H9 (cell line): ENCODE data around the gene ARSG. TPM values are rescaled to one million over a fixed set of nuclear protein-coding genes. Genes with fewer than 3 reads are reported as not detected.
"Not testable (repeated sequence)": the region's sequence is repeated elsewhere in the genome, so short reads cannot be mapped to it uniquely, and the experiment has no call there.

Source experiments
- DNase-seq: peaks from one replicate; pipeline ENCODE4 v3.0.0-alpha.2; 2017
- H2AFZ ChIP-seq: one replicate; pipeline ENCODE4 v1.6.1; 2013; ENCODE audit warnings: mild to moderate bottlenecking, low read length, control low read depth, moderate library complexity
- H2AK5ac ChIP-seq: 2 replicates; pipeline ENCODE4 v1.6.1; 2013; ENCODE audit warnings: low read length, control low read depth, mixed read lengths; ENCODE audit not compliant: insufficient read length
- H2BK120ac ChIP-seq: one replicate; pipeline ENCODE4 v1.6.1; 2013; ENCODE audit warnings: low read depth, mild to moderate bottlenecking, low read length, control low read depth, inconsistent platforms; ENCODE audit not compliant: poor library complexity, severe bottlenecking
- H2BK12ac ChIP-seq: 2 replicates; pipeline ENCODE4 v1.6.1; 2013; ENCODE audit warnings: low read length, control low read depth, mixed read lengths, low read depth; ENCODE audit not compliant: insufficient read length
- H2BK15ac ChIP-seq: 2 replicates; pipeline ENCODE4 v1.6.1; 2013; ENCODE audit warnings: low read depth, low read length, control low read depth
- H2BK20ac ChIP-seq: one replicate; pipeline ENCODE4 v1.6.1; 2013; ENCODE audit warnings: low read depth, mild to moderate bottlenecking, low read length, control low read depth, inconsistent platforms; ENCODE audit not compliant: poor library complexity, severe bottlenecking
- H2BK5ac ChIP-seq: 2 replicates; pipeline ENCODE4 v1.6.1; 2013; ENCODE audit warnings: low read length, control low read depth, mixed read lengths; ENCODE audit not compliant: insufficient read length
- H3K14ac ChIP-seq: 2 replicates; pipeline ENCODE4 v1.6.1; 2013; ENCODE audit warnings: low read length, control low read depth; ENCODE audit not compliant: insufficient read depth
- H3K18ac ChIP-seq: 2 replicates; pipeline ENCODE4 v1.6.1; 2013; ENCODE audit warnings: low read depth, mild to moderate bottlenecking, mixed read lengths, low read length, control low read depth; ENCODE audit not compliant: insufficient read length
- H3K23ac ChIP-seq: 2 replicates; pipeline ENCODE4 v1.6.1; 2013; ENCODE audit warnings: low read length, control low read depth, mixed read lengths, low read depth; ENCODE audit not compliant: insufficient read length
- H3K23me2 ChIP-seq: 2 replicates; pipeline ENCODE4 v1.6.1; 2013; ENCODE audit warnings: low read depth, mild to moderate bottlenecking, mixed read lengths, low read length, control low read depth; ENCODE audit not compliant: insufficient read length, poor library complexity, severe bottlenecking
- H3K27ac ChIP-seq: 2 replicates; pipeline ENCODE4 v1.5.1; 2013; ENCODE audit warnings: low read length, control low read depth, mixed read lengths, low read depth; ENCODE audit not compliant: insufficient read length
- H3K27me3 ChIP-seq: 2 replicates; pipeline ENCODE4 v1.6.1; 2013; ENCODE audit warnings: low read length, control low read depth, inconsistent platforms; ENCODE audit not compliant: insufficient read depth
- H3K4ac ChIP-seq: 2 replicates; pipeline ENCODE4 v1.6.1; 2013; ENCODE audit warnings: low read depth, mild to moderate bottlenecking, control low read depth, inconsistent platforms, low read length, moderate library complexity
- H3K4me1 ChIP-seq: 2 replicates; pipeline ENCODE4 v1.6.1; 2013; ENCODE audit warnings: low read length, control low read depth, inconsistent platforms; ENCODE audit not compliant: insufficient read depth
- H3K4me2 ChIP-seq: 2 replicates; pipeline ENCODE4 v1.6.1; 2013; ENCODE audit warnings: low read length, control low read depth, mixed read lengths; ENCODE audit not compliant: insufficient read length, insufficient read depth
- H3K56ac ChIP-seq: 2 replicates; pipeline ENCODE4 v1.6.1; 2013; ENCODE audit warnings: low read depth, mild to moderate bottlenecking, mixed read lengths, low read length, control low read depth; ENCODE audit not compliant: insufficient read length
- H3K79me1 ChIP-seq: 2 replicates; pipeline ENCODE4 v1.6.1; 2013; ENCODE audit warnings: low read depth, mild to moderate bottlenecking, moderate library complexity, low read length, control low read depth, inconsistent platforms; ENCODE audit not compliant: insufficient read depth, poor library complexity, severe bottlenecking
- H3K79me2 ChIP-seq: 2 replicates; pipeline ENCODE4 v1.6.1; 2013; ENCODE audit warnings: low read length, control low read depth, inconsistent platforms; ENCODE audit not compliant: insufficient read depth
- H3K9ac ChIP-seq: 2 replicates; pipeline ENCODE4 v1.6.1; 2013; ENCODE audit warnings: low read length, control low read depth, mixed read lengths; ENCODE audit not compliant: insufficient read length; ENCODE audit errors: extremely low read depth
- H3K9me3 ChIP-seq: one replicate; pipeline ENCODE4 v1.6.1; 2013; ENCODE audit warnings: low read depth, low read length, inconsistent platforms; ENCODE audit not compliant: control insufficient read depth
- H3T11ph ChIP-seq: one replicate; pipeline ENCODE4 v1.6.1; 2013; ENCODE audit warnings: mild to moderate bottlenecking, low read length, control low read depth, inconsistent platforms
- H4K20me1 ChIP-seq: one replicate; pipeline ENCODE4 v1.6.1; 2013; ENCODE audit not compliant: control insufficient read depth, insufficient read length, insufficient read depth
- H4K5ac ChIP-seq: 2 replicates; pipeline ENCODE4 v1.6.1; 2013; ENCODE audit warnings: low read depth, mild to moderate bottlenecking, mixed read lengths, low read length, control low read depth; ENCODE audit not compliant: insufficient read length
- H4K8ac ChIP-seq: replicated peaks from 2 replicates; pipeline ENCODE4 v1.6.1; 2013; ENCODE audit warnings: low read length, control low read depth, mixed read lengths, low read depth; ENCODE audit not compliant: insufficient read length
- H4K91ac ChIP-seq: 2 replicates; pipeline ENCODE4 v1.6.1; 2013; ENCODE audit warnings: low read depth, mild to moderate bottlenecking, moderate library complexity, mixed read lengths, low read length, control low read depth; ENCODE audit not compliant: insufficient read length
- H3K27ac Mint-ChIP-seq, 3 experiments: 2 replicates in 2 of 3; 3 replicates in 1 of 3; pipeline ENCODE4 v1.8.0; 2020 to 2021; ENCODE audit warnings: mixed read lengths in 3 of 3, mild to moderate bottlenecking in 1 of 3, moderate library complexity in 1 of 3
- H3K27me3 Mint-ChIP-seq: 2 replicates; pipeline ENCODE4 v1.8.0; 2021; ENCODE audit warnings: low read depth, mild to moderate bottlenecking, moderate library complexity, mixed read lengths
- H3K36me3 Mint-ChIP-seq, 3 experiments: 2 replicates in 2 of 3; 3 replicates in 1 of 3; pipeline ENCODE4 v1.8.0; 2020 to 2021; ENCODE audit warnings: low read depth in 3 of 3, mixed read lengths in 3 of 3; ENCODE audit not compliant: insufficient read depth in 1 of 3
- H3K4me1 Mint-ChIP-seq, 2 experiments: 2 replicates each; pipeline ENCODE4 v1.8.0; 2020; ENCODE audit warnings: mixed read lengths in 2 of 2
- H3K4me3 Mint-ChIP-seq, 2 experiments: 2 replicates in 1 of 2; 3 replicates in 1 of 2; pipeline ENCODE4 v1.8.0; 2020 to 2021; ENCODE audit warnings: mild to moderate bottlenecking in 2 of 2, mixed read lengths in 2 of 2, moderate library complexity in 1 of 2
- H3K9me3 Mint-ChIP-seq, 2 experiments: 2 replicates in 1 of 2; 3 replicates in 1 of 2; pipeline ENCODE4 v1.8.0; 2020; ENCODE audit warnings: mild to moderate bottlenecking in 2 of 2, mixed read lengths in 2 of 2, moderate library complexity in 1 of 2
- WGBS: extraction: QIAGEN DNeasy Blood & Tissue Kit; methylation state at CpG from one replicate; pipeline ENCODE4 v1.1.7; 2013; ENCODE audit warnings: missing lambda C conversion rate, low lambda C conversion rate, mixed read lengths; ENCODE audit not compliant: insufficient read length; ENCODE audit errors: extremely low coverage; 5-methylcytosine and 5-hydroxymethylcytosine counted together
- total RNA-seq: library from RNA; stranded (reverse); gene quantifications from 2 replicates; pipeline ENCODE4 v1.2.1, GENCODE V29; 2021
- TF ChIP-seq, protein P1 (sequence below): fragments of 200-600 bp; sonication (generic); conservative IDR thresholded peaks from 3 replicates; pipeline ENCODE4 v1.8.0; 2021; ENCODE audit warnings: antibody characterized with exemption, mild to moderate bottlenecking

The ARSG gene
- total RNA-seq, 1 experiment from 2014 or later = 3.6 TPM

DNA sequence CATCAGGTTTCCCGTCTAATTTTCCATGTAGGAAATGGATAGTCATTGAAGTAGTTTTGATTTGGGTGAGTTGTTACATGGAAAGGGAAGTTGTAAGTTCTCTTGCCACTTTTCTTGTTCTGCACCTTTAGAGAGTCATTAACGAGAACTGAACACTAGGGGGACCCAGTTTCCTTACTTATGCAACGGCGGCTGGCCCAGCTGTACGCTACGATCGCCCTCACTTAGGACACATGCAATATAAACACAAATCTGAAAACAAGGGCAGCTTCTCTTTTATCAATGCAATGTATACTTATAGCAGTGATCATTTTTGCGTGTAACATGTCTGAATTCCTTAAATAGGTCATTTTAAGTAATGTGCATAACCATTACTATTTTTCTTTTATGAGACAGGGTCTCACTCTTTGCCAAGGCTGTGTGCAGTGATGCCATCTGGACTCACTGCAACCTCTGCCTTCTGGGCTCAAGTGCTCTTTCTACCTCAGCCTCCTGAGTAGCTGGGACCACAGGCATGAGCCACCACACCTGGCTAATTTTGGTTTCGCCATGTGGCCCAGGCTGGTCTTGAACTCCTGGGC lies 28.1 kb upstream of the ARSG start:
- H2BK20ac ChIP-seq, H4K8ac ChIP-seq, H2BK5ac ChIP-seq, H3K14ac ChIP-seq, H2AK5ac ChIP-seq, H3K27me3 Mint-ChIP-seq, H3K23me2 ChIP-seq, H3K79me1 ChIP-seq, H3K23ac ChIP-seq, H3K9ac ChIP-seq, H3T11ph ChIP-seq, H3K27ac ChIP-seq, H3K79me2 ChIP-seq, H3K4me3 Mint-ChIP-seq, H3K4me2 ChIP-seq, H2BK12ac ChIP-seq, H3K56ac ChIP-seq, H4K5ac ChIP-seq, H2AFZ ChIP-seq, H3K4me1 ChIP-seq, H3K18ac ChIP-seq, H2BK120ac ChIP-seq, H4K91ac ChIP-seq, H3K27ac Mint-ChIP-seq, H2BK15ac ChIP-seq, H3K9me3 Mint-ChIP-seq, H3K9me3 ChIP-seq, H3K4ac ChIP-seq, DNase-seq, H3K36me3 Mint-ChIP-seq, H4K20me1 ChIP-seq, H3K27me3 ChIP-seq: not testable (repeated sequence)
- TF ChIP-seq, protein P1, sequence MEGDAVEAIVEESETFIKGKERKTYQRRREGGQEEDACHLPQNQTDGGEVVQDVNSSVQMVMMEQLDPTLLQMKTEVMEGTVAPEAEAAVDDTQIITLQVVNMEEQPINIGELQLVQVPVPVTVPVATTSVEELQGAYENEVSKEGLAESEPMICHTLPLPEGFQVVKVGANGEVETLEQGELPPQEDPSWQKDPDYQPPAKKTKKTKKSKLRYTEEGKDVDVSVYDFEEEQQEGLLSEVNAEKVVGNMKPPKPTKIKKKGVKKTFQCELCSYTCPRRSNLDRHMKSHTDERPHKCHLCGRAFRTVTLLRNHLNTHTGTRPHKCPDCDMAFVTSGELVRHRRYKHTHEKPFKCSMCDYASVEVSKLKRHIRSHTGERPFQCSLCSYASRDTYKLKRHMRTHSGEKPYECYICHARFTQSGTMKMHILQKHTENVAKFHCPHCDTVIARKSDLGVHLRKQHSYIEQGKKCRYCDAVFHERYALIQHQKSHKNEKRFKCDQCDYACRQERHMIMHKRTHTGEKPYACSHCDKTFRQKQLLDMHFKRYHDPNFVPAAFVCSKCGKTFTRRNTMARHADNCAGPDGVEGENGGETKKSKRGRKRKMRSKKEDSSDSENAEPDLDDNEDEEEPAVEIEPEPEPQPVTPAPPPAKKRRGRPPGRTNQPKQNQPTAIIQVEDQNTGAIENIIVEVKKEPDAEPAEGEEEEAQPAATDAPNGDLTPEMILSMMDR = peak; percentile 72
- peaks cover 6 to 13% of the 10 kb centered on the region in 2 experiments for H3K4me1 Mint-ChIP-seq
- WGBS = no CpG with 5 or more reads among the region's 9 CpGs

DNA sequence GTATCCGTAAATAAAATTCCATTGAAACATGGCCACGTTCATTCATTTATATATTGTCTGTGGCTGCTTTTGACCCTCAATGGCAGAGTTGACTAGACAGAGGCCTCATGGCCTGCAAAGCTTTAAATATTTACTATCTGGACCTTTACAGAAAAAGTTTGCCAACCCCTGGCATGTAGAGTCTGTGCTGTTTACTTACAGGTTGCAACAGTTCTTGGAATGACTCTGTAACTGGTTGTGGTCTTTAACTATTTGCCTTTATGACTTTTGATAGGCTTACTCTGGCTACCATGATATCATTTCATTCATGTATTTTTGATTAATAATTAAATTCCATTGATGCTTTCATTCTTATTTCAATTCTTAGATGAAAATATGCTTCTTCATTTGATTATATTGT lies 25.5 kb upstream of the ARSG start:
- not testable (repeated sequence) for H3K79me1 ChIP-seq, H4K8ac ChIP-seq, H3K23ac ChIP-seq, H4K5ac ChIP-seq, H3K4ac ChIP-seq, H4K91ac ChIP-seq, H3K27me3 Mint-ChIP-seq, H3K4me1 Mint-ChIP-seq, H3K4me3 Mint-ChIP-seq, H3K36me3 Mint-ChIP-seq, H2BK120ac ChIP-seq, H3K27ac Mint-ChIP-seq, H3K4me2 ChIP-seq, H2BK5ac ChIP-seq, H3K14ac ChIP-seq, H2BK20ac ChIP-seq, H2AFZ ChIP-seq, H3K27me3 ChIP-seq, H3K23me2 ChIP-seq, H2AK5ac ChIP-seq, H3K9ac ChIP-seq, H3K79me2 ChIP-seq, H3T11ph ChIP-seq, H2BK12ac ChIP-seq, H4K20me1 ChIP-seq, DNase-seq, H2BK15ac ChIP-seq, H3K4me1 ChIP-seq, H3K9me3 ChIP-seq, H3K56ac ChIP-seq, H3K18ac ChIP-seq, H3K9me3 Mint-ChIP-seq, H3K27ac ChIP-seq
- WGBS = no CpG with 5 or more reads among the region's 2 CpGs
